OCI-LY7 (cell line): ENCODE measurements around the gene VWA2.

Experiments used
- EZH2phosphoT487 ChIP-seq: fragments of 200-600 bp; sonication (generic); IDR thresholded peaks from 2 replicates; pipeline ENCODE4 v1.6.1; 2018; ENCODE audit warnings: low read depth, borderline replicate concordance, mild to moderate bottlenecking, mixed run types, antibody characterized with exemption, low read length, moderate library complexity, mixed read lengths
- TF ChIP-seq, protein P1 (sequence below): fragments of 200-600 bp; sonication (generic); conservative IDR thresholded peaks from 2 replicates; pipeline ENCODE4 v1.5.1; 2014; ENCODE audit warnings: mild to moderate bottlenecking, antibody characterized with exemption, low read length, moderate library complexity, mixed read lengths

DNA sequence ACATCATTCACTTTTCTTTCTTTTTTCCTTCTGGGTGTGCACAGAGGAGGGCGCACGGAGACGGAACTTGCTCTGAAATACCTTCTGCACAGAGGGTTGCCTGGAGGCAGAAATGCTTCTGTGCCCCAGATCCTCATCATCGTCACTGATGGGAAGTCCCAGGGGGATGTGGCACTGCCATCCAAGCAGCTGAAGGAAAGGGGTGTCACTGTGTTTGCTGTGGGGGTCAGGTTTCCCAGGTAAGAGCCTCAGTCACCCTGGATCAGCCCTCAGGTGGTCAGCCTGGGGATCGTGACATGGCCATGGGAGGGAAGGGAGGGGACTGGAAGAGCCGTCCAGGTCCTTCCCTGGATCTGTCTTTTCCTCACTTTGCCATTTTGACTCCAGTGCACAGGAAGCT, 33.6 kb downstream of the VWA2 start:
- TF ChIP-seq, protein P1, sequence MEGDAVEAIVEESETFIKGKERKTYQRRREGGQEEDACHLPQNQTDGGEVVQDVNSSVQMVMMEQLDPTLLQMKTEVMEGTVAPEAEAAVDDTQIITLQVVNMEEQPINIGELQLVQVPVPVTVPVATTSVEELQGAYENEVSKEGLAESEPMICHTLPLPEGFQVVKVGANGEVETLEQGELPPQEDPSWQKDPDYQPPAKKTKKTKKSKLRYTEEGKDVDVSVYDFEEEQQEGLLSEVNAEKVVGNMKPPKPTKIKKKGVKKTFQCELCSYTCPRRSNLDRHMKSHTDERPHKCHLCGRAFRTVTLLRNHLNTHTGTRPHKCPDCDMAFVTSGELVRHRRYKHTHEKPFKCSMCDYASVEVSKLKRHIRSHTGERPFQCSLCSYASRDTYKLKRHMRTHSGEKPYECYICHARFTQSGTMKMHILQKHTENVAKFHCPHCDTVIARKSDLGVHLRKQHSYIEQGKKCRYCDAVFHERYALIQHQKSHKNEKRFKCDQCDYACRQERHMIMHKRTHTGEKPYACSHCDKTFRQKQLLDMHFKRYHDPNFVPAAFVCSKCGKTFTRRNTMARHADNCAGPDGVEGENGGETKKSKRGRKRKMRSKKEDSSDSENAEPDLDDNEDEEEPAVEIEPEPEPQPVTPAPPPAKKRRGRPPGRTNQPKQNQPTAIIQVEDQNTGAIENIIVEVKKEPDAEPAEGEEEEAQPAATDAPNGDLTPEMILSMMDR = no peak
- TF ChIP-seq EZH2phosphoT487 = no peak
